Activated gamma-delta T cell treated with anti-CD3 and anti-CD28 coated beads, Interleukin-2, amount 50 U/mL, for 16 hours (primary cell): ENCODE results near the gene APOB.

Experiments used
- DNase-seq: peaks from one replicate; pipeline ENCODE4 v3.0.0-alpha.2; 2020; ENCODE audit warnings: low read depth

The APOB gene

GRCh38 chr2:21043744-21044532 lies at the start of gene APOB:
Gene APOB, minus strand, starts transcription at chr2:21044073. Its CDS starts 128 bp downstream, at chr2:21043945.
- no peak for DNase-seq

- no peak for DNase-seq
These were observed 48.5 kb upstream of the APOB start for GRCh38 chr2:21092308-21092869.

GRCh38 chr2:21084401-21084800 lies 40.5 kb upstream of the APOB start:
- DNase-seq, result no peak

- no peak for DNase-seq
These were observed 39.6 kb upstream of the APOB start for GRCh38 chr2:21083482-21083881.

GRCh38 chr2:21078296-21078695 lies 34.4 kb upstream of the APOB start:
- DNase-seq, result no peak

- DNase-seq, result no peak
These were observed 28.8 kb upstream of the APOB start for GRCh38 chr2:21072477-21073242.

- no peak for DNase-seq
These were observed 26.7 kb upstream of the APOB start for GRCh38 chr2:21070341-21071257.

- DNase-seq, result no peak
These were observed 26.0 kb upstream of the APOB start for GRCh38 chr2:21069746-21070340.

GRCh38 chr2:21067859-21068537 lies 24.1 kb upstream of the APOB start:
- no peak for DNase-seq

GRCh38 chr2:21067125-21067524 lies 23.3 kb upstream of the APOB start:
- no peak for DNase-seq

- no peak for DNase-seq
These were observed 16.2 kb upstream of the APOB start for GRCh38 chr2:21059885-21060610.

- no peak for DNase-seq
These were observed 13.2 kb upstream of the APOB start for GRCh38 chr2:21057097-21057496.

- no peak for DNase-seq
These were observed 12.3 kb upstream of the APOB start for GRCh38 chr2:21055879-21056790.

GRCh38 chr2:21055451-21055850 lies 11.6 kb upstream of the APOB start:
- DNase-seq, result no peak

GRCh38 chr2:21054011-21054410 lies 10.1 kb upstream of the APOB start:
- no peak for DNase-seq

- no peak for DNase-seq
These were observed 8.2 kb upstream of the APOB start for GRCh38 chr2:21052044-21052443.

- DNase-seq, result no peak
These were observed 6.3 kb upstream of the APOB start for GRCh38 chr2:21050164-21050563.

GRCh38 chr2:21047141-21048009 lies 3.5 kb upstream of the APOB start:
- no peak for DNase-seq
